Epithelial cell of esophagus (primary cell): Measurements from ENCODE around the gene PPARG.

Source experiments
- DNase-seq: peaks from one replicate; pipeline ENCODE4 v3.0.0; 2010; ENCODE audit warnings: low read depth
- H3K4me3 ChIP-seq: 2 replicates; pipeline ENCODE4 v1.5.1; 2011; ENCODE audit warnings: mild to moderate bottlenecking, low read length, control low read depth
- CTCF ChIP-seq: IDR thresholded peaks from 2 replicates; pipeline ENCODE4 v1.5.1; 2011; ENCODE audit warnings: low read depth, mild to moderate bottlenecking, low read length, control low read depth, inconsistent platforms; ENCODE audit not compliant: insufficient read depth; ENCODE audit errors: missing control alignments

Gene PPARG

GRCh38 chr3:12334786-12335185, 45.9 kb downstream of the PPARG start:
- no peak for DNase-seq
- no peak for TF ChIP-seq CTCF
- H3K4me3 ChIP-seq = no peak overlapping the region

GRCh38 chr3:12335421-12335820, 46.6 kb downstream of the PPARG start:
- TF ChIP-seq CTCF = no peak
- no peak for DNase-seq
- H3K4me3 ChIP-seq = no peak overlapping the region

- H3K4me3 ChIP-seq = no peak overlapping the region
- DNase-seq = no peak
- TF ChIP-seq CTCF = no peak
These were observed 47.2 kb downstream of the PPARG start for GRCh38 chr3:12336099-12336498.

- DNase-seq = no peak
- H3K4me3 ChIP-seq = no peak overlapping the region
- no peak for TF ChIP-seq CTCF
These were observed 50.0 kb downstream of the PPARG start for GRCh38 chr3:12338595-12339546.

GRCh38 chr3:12339701-12340480, 51.0 kb downstream of the PPARG start:
- no peak for TF ChIP-seq CTCF

GRCh38 chr3:12340506-12340905, 51.6 kb downstream of the PPARG start:
- H3K4me3 ChIP-seq = no peak overlapping the region
- DNase-seq = no peak
- TF ChIP-seq CTCF = no peak

More at GRCh38 chr3:12339701-12340480, 51.0 kb downstream of the PPARG start:
- no peak overlapping the region for H3K4me3 ChIP-seq
- DNase-seq = peak; percentile 30

DNA sequence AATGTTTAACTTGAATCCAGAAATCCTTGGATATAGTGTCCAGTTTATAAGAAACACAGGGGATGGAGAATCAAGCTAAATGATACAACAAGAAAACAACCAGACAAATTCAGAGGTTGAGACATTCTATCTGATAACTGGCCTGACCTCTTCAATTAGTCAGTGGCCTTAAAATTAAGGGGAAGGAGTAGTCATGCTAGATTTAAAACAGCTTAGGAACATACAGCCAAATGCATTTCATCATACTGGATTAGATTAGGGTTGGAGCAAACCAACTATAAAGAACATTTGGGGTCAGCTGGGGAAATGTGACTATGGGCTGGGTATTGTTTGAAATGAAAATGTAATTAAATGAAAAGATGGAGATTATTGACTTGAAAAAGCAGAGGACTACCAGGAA, 53.3 kb downstream of the PPARG start:
- TF ChIP-seq CTCF = no peak
- no peak for DNase-seq
- no peak overlapping the region for H3K4me3 ChIP-seq
